Measurements from ENCODE around the gene METTL16.

DNA sequence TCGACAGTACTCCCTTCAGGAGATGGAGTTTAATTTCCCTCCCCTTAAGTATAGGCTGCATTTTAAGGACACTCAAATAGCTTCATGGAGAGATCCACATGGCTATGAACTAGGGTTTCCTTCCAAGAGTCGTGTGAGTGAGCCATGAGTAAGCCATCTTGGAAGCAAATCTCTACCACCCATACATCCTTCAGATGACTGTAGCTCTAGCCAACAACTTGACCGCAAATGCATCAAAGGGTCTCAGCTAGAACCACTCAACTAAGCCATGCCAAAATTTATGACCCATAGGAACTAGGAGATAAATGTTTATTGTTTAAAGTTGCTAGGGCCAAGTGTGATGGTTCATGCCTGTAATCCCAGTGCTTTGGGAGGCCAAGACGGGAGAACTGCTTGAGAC, 43.4 kb downstream of the METTL16 start:
- TF ChIP-seq, protein P1, sequence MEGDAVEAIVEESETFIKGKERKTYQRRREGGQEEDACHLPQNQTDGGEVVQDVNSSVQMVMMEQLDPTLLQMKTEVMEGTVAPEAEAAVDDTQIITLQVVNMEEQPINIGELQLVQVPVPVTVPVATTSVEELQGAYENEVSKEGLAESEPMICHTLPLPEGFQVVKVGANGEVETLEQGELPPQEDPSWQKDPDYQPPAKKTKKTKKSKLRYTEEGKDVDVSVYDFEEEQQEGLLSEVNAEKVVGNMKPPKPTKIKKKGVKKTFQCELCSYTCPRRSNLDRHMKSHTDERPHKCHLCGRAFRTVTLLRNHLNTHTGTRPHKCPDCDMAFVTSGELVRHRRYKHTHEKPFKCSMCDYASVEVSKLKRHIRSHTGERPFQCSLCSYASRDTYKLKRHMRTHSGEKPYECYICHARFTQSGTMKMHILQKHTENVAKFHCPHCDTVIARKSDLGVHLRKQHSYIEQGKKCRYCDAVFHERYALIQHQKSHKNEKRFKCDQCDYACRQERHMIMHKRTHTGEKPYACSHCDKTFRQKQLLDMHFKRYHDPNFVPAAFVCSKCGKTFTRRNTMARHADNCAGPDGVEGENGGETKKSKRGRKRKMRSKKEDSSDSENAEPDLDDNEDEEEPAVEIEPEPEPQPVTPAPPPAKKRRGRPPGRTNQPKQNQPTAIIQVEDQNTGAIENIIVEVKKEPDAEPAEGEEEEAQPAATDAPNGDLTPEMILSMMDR (IDR thresholded peaks at IDR 0.05), result no peak
- TF ChIP-seq EP300 (IDR thresholded peaks at IDR 0.05), result no peak
